VCaP (cell line): ENCODE results near the gene ASF1A.
"Not testable (repeated sequence)": the region's sequence is repeated elsewhere in the genome, so short reads cannot be mapped to it uniquely, and the experiment has no call there.

ENCODE experiments used
- H3K27ac ChIP-seq: fragments of 450-650 bp; 2 replicates; pipeline ENCODE4 v1.5.1; 2017
- TF ChIP-seq, protein P1 (sequence below): fragments of 450-650 bp; conservative IDR thresholded peaks from 2 replicates; pipeline ENCODE4 v1.5.1; 2017; ENCODE audit warnings: mild to moderate bottlenecking, moderate library complexity

The ASF1A gene

DNA sequence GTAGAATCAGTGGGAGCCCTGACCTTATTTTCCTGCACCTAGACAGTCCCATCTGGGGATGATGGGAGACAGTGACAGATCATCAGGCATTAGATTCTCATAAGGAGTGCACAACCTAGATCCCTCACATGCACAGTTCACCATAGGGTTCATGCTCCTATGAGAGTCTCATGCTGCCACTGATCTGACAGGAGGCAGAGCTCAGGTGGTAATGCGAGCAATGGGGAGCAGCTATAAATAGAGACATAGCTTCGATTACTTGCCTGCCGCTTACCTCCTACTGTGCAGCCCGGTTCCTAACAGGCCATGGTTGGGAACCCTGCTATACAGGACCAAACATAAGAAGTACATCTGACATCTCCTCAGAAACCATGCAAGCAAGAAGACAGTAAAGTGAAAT lies 31.5 kb upstream of the ASF1A start:
- TF ChIP-seq, protein P1, sequence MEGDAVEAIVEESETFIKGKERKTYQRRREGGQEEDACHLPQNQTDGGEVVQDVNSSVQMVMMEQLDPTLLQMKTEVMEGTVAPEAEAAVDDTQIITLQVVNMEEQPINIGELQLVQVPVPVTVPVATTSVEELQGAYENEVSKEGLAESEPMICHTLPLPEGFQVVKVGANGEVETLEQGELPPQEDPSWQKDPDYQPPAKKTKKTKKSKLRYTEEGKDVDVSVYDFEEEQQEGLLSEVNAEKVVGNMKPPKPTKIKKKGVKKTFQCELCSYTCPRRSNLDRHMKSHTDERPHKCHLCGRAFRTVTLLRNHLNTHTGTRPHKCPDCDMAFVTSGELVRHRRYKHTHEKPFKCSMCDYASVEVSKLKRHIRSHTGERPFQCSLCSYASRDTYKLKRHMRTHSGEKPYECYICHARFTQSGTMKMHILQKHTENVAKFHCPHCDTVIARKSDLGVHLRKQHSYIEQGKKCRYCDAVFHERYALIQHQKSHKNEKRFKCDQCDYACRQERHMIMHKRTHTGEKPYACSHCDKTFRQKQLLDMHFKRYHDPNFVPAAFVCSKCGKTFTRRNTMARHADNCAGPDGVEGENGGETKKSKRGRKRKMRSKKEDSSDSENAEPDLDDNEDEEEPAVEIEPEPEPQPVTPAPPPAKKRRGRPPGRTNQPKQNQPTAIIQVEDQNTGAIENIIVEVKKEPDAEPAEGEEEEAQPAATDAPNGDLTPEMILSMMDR: no peak
- no peak overlapping the region for H3K27ac ChIP-seq

DNA sequence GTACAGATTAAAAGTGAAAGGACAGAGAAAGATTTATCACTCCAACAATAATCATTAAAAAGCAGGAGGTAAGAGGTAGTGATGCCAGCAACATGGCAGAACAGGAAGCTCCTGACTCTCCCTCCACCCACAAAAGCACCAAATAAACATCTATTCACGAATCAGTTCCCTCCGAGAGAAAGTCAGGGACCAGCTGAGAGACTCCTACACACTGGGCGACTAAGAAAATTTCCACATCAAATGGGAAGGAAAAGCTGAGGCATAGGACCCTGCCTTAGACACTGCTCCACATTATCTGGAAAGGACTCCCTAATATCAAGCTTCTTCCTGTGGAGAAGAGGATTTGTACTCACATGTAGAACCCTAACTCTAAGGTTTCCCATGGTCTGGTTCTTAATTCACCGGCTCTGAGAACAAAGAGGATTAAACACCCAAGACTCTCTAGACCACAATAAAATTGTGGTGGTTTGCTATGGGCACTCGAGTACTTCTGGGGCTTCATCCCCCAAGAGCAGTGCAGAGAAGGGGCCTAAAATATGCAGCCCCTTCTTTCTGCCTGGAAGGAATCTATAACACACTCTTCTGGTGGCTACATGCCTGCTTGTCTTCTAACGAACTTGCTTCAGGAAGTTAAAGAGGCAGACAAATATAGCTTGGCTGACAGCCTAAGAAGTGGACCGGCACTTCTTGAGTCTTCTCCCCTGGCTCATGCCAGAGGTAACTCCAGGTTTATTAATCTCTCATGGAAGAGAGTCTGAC lies 29.4 kb upstream of the ASF1A start:
- TF ChIP-seq, protein P1: no peak
- peak overlapping the region; percentile 57 for H3K27ac ChIP-seq

DNA sequence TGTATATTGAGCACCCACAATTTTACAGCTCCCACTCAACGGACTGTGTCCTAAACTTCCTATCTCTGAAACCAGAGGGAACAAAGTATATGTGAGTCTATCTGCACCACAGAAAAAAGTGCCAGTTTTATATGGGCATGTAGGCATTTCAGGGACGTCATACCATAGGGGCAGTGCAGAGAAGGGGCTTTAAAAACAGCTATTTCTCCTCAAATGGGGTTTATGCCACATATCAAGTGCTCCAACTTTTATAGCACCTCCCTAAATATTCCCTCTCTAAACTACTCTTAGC lies 28.9 kb upstream of the ASF1A start:
- TF ChIP-seq, protein P1: no peak
- peak overlapping the region; percentile 57; the same call in 1 of the 2 replicates for H3K27ac ChIP-seq

DNA sequence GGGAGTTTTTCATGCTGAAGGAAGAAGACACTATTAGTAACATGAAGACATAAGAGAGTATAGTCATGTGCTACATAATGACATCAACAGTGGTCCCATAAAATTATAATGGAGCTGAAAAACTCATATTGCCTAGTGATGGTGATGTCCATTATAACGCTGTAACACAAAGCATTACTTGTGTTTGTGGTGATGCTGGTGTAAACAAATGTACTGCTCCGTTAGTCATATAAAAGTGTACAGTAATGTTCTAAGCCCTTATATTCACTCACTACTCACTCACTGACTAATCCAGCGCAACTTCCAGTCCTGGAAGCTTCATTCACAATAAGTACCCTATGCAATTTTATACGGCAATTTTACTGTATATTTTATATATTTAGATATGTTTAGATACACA lies 26.8 kb upstream of the ASF1A start:
- TF ChIP-seq, protein P1: no peak
- H3K27ac ChIP-seq: no peak overlapping the region

DNA sequence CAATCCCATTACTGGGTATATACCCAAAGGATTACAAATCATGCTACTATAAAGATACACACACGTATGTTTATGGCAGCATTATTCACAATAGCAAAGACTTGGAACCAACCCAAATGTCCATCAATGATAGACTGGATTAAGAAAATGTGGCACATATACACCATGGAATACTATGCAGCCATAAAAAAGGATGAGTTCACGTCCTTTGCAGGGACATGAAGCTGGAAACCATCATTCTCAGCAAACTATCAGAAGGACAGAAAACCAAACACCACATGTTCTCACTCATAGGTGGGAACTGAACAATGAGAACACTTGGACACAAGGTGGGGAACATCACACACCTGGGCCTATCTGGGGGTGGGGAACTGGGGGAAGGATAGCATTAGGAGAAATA lies 25.1 kb upstream of the ASF1A start:
- H3K27ac ChIP-seq: not testable (repeated sequence)

DNA sequence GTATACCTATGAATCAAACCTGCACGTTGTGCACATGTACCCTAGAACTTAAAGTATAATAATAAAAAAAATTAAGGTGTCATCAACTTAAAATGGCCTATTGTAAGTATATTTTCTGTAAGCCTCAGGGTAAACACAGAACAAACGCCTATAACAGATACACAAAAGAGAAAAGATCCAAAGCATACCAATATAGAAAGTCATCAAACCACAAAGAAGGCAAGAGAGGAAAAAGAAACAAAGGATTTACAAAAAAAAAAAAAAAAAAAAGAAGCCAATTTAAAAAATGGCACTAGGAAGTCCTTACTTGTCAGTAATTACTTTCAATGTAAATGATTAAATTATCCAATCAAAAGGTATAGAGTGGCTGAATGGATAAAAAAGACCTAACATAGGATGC lies 24.6 kb upstream of the ASF1A start:
- no peak overlapping the region for H3K27ac ChIP-seq
- TF ChIP-seq, protein P1: no peak

DNA sequence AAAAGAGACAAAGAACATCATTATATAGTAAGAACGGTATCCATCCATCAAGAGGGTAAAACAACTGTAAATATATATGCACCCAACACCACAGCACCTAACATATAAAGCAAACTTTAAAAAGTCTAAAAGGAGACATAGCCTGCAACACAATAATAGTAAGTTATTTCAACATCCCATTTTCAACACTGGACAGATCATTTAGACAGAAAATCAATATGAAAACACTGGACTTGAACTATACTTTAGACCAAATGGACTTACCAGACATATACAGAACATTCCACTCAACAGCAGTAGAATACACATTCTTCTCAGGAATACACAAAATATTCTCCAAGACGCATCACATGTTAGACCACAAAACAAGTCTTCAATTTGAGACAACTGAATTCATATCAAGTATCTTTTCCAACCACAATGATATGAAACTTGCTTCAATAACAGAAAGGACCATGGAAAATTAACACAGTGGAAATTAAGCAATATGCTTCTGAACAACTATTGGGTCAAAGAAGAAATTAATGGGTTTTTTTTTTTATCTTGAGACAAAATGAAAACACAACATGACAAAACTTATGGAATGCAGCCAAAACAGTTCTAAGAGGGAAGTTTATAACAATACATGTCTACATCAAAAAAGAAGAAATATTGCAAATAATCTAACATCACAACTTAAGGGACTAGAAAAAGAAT lies 23.9 kb upstream of the ASF1A start:
- TF ChIP-seq, protein P1: no peak
- no peak overlapping the region for H3K27ac ChIP-seq

DNA sequence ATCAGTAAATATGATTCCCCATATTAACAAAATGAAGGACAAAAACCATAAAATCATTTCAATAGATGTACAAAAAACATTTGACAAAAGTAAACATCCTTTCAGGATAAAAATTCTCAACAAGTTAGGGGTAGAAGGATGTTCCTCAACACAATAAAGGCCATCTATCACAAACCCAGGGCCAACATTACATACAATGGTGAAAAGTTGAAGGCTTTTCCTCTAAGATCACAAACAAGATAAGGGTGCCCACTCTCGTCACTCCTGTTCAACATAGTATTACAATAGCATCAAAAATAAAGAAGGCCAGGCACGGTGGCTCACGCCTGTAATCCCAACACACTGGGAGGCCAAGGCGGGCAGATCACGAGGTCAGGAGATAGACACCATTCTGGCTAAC lies 22.6 kb upstream of the ASF1A start:
- TF ChIP-seq, protein P1: no peak

More for the DNA sequence above, 22.6 kb upstream of the ASF1A start:
- no peak overlapping the region for H3K27ac ChIP-seq
